ENCODE results near the gene RTN1.

RTN1 gene

DNA sequence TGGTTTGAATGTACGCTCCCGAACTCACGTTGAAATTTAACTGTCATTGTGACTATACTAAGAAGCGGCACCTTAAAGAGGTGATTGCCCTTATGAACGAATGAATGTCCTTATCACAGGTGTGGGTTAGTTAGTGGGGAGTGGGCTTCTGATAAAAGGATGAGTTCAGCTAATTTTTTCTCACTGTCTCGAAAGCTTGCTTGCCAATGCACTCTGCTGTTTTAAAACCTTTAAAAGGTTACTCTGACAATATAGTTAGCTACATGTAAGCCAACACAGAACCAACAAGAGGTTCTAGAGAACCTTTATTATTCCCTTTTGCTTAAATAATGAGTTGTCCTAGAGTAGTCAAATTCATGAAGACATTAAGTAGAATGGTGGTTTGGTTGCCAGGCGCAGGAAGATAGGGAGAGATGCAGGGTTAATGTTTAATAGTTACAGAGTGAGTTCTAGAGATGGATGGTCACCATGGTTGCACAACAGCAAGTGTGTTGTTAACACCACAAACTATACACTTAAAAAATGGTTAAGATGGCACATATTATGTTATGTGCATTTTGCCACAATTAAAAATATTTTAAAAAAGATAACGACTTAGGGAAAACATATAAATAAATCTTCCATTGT, 26.3 kb downstream of the RTN1 start:
- H3K79me2 ChIP-seq (ENCODE audit: control insufficient read depth, low read length) = no peaks in the 10 kb centered on the region
- no peaks in the 10 kb centered on the region for H4K20me1 ChIP-seq (ENCODE audit: control insufficient read depth, insufficient read depth, low read depth, low read length)
- peaks cover 11% of the 10 kb centered on the region for H3K4me1 ChIP-seq (ENCODE audit: control insufficient read depth, low read length)
- H3K27me3 ChIP-seq (ENCODE audit: control insufficient read depth, low read length) = no peaks in the 10 kb centered on the region
- H3F3A ChIP-seq (ENCODE audit: control insufficient read depth, insufficient read depth) = no peaks in the 10 kb centered on the region
- TF ChIP-seq EZH2phosphoT487 (IDR thresholded peaks at IDR 0.05; ENCODE audit: borderline replicate concordance, low read length) = no peak
- TF ChIP-seq, protein P1, sequence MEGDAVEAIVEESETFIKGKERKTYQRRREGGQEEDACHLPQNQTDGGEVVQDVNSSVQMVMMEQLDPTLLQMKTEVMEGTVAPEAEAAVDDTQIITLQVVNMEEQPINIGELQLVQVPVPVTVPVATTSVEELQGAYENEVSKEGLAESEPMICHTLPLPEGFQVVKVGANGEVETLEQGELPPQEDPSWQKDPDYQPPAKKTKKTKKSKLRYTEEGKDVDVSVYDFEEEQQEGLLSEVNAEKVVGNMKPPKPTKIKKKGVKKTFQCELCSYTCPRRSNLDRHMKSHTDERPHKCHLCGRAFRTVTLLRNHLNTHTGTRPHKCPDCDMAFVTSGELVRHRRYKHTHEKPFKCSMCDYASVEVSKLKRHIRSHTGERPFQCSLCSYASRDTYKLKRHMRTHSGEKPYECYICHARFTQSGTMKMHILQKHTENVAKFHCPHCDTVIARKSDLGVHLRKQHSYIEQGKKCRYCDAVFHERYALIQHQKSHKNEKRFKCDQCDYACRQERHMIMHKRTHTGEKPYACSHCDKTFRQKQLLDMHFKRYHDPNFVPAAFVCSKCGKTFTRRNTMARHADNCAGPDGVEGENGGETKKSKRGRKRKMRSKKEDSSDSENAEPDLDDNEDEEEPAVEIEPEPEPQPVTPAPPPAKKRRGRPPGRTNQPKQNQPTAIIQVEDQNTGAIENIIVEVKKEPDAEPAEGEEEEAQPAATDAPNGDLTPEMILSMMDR (IDR thresholded peaks at IDR 0.05; ENCODE audit: low read depth, low read length, poor library complexity, severe bottlenecking) = no peak
- H3K4me3 ChIP-seq (ENCODE audit: low read length) = no peak overlapping the region
- H3K9me3 ChIP-seq (ENCODE audit: control insufficient read depth, insufficient read depth, low read length) = no peaks in the 10 kb centered on the region
- H3K9me2 ChIP-seq (replicated peaks; ENCODE audit: control insufficient read depth, low read length) = no peaks in the 10 kb centered on the region
- H3K4me2 ChIP-seq (ENCODE audit: low read length) = no peak overlapping the region
- no peak overlapping the region for H3K27ac ChIP-seq (ENCODE audit: low read depth, low read length)
- no peaks in the 10 kb centered on the region for H3K36me3 ChIP-seq (ENCODE audit: control insufficient read depth, low read length)

- peaks cover 6% of the 10 kb centered on the region; the same call in 1 of the 2 replicates for H3K27me3 ChIP-seq (ENCODE audit: control insufficient read depth, low read length)
- TF ChIP-seq, protein P1 (IDR thresholded peaks at IDR 0.05; ENCODE audit: low read depth, low read length, poor library complexity, severe bottlenecking) = no peak
- TF ChIP-seq EZH2phosphoT487 (IDR thresholded peaks at IDR 0.05; ENCODE audit: borderline replicate concordance, low read length) = no peak
- H3K36me3 ChIP-seq (ENCODE audit: control insufficient read depth, low read length) = no peaks in the 10 kb centered on the region
- H3K4me2 ChIP-seq (ENCODE audit: low read length) = no peak overlapping the region
- H3K27ac ChIP-seq (ENCODE audit: low read depth, low read length) = no peak overlapping the region
- no peak overlapping the region for H3K4me3 ChIP-seq (ENCODE audit: low read length)
- H3K4me1 ChIP-seq (ENCODE audit: control insufficient read depth, low read length) = no peaks in the 10 kb centered on the region
- no peaks in the 10 kb centered on the region for H3K9me3 ChIP-seq (ENCODE audit: control insufficient read depth, insufficient read depth, low read length)
- no peaks in the 10 kb centered on the region for H4K20me1 ChIP-seq (ENCODE audit: control insufficient read depth, insufficient read depth, low read depth, low read length)
- no peaks in the 10 kb centered on the region for H3F3A ChIP-seq (ENCODE audit: control insufficient read depth, insufficient read depth)
- H3K79me2 ChIP-seq (ENCODE audit: control insufficient read depth, low read length) = no peaks in the 10 kb centered on the region
- no peaks in the 10 kb centered on the region for H3K9me2 ChIP-seq (replicated peaks; ENCODE audit: control insufficient read depth, low read length)
These were observed 34.5 kb downstream of the RTN1 start for GRCh38 chr14:59836116-59836515.

- H3K4me2 ChIP-seq (ENCODE audit: low read length) = no peak overlapping the region
- H3K9me2 ChIP-seq (replicated peaks; ENCODE audit: control insufficient read depth, low read length) = no peaks in the 10 kb centered on the region; the same call in 1 of the 2 replicates
- H3K4me1 ChIP-seq (ENCODE audit: control insufficient read depth, low read length) = peaks cover 4% of the 10 kb centered on the region; the same call in 1 of the 2 replicates
- TF ChIP-seq, protein P1 (IDR thresholded peaks at IDR 0.05; ENCODE audit: low read depth, low read length, poor library complexity, severe bottlenecking) = no peak
- H3K9me3 ChIP-seq (ENCODE audit: control insufficient read depth, insufficient read depth, low read length) = no peaks in the 10 kb centered on the region
- H4K20me1 ChIP-seq (ENCODE audit: control insufficient read depth, insufficient read depth, low read depth, low read length) = no peaks in the 10 kb centered on the region
- no peak overlapping the region for H3K4me3 ChIP-seq (ENCODE audit: low read length)
- H3F3A ChIP-seq (ENCODE audit: control insufficient read depth, insufficient read depth) = no peaks in the 10 kb centered on the region
- no peaks in the 10 kb centered on the region for H3K36me3 ChIP-seq (ENCODE audit: control insufficient read depth, low read length)
- no peak overlapping the region for H3K27ac ChIP-seq (ENCODE audit: low read depth, low read length)
- H3K27me3 ChIP-seq (ENCODE audit: control insufficient read depth, low read length) = peaks cover 4% of the 10 kb centered on the region; the same call in 1 of the 2 replicates
- H3K79me2 ChIP-seq (ENCODE audit: control insufficient read depth, low read length) = no peaks in the 10 kb centered on the region
These were observed 37.8 kb downstream of the RTN1 start for GRCh38 chr14:59832653-59833294.
